ENCODE measurements around the gene RPL18A.

The RPL18A gene

DNA sequence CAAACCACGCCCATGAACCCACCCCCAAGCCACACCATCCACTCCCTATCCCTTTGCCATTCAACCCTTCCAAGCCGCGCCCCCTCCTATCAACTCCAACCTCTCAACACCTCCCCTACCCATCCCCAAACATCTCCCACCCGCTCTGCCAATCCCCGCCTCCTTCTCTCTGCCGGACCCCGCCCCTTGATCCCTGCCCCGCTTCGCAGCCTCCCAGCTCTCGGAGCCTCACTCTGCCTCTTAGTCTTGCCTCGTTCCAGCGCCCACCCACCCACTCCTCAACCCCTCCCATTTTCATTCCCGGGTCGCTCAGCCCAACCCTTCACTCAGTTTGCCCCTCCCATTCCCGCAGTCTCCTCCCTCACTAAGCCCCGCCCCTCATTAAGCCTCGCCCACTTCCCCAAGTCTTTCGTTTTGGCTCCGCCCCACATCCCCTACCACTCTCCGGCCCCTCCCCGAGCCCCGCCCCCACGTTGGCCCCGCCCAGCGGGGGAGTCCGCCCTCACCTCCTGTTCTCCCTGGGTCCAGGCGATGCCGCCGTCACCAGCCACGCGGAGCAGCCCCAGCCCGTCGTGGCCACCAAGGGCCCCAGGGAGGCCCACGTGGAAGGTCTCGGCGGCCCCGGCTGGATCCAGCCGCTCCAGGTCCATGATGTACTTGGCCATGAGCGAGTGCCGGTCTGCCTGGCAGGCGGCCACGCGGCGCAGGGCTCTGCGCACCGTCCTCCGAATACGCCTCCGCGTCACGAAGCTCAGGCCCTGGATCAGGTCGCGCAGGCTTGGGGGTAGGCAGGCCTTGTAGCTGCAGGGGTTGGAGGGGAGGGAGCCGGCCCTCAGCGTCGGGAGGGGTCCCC is 17.7 kb upstream of the RPL18A start:
- no peak for DNase-seq (ENCODE audit: low read depth)

DNA sequence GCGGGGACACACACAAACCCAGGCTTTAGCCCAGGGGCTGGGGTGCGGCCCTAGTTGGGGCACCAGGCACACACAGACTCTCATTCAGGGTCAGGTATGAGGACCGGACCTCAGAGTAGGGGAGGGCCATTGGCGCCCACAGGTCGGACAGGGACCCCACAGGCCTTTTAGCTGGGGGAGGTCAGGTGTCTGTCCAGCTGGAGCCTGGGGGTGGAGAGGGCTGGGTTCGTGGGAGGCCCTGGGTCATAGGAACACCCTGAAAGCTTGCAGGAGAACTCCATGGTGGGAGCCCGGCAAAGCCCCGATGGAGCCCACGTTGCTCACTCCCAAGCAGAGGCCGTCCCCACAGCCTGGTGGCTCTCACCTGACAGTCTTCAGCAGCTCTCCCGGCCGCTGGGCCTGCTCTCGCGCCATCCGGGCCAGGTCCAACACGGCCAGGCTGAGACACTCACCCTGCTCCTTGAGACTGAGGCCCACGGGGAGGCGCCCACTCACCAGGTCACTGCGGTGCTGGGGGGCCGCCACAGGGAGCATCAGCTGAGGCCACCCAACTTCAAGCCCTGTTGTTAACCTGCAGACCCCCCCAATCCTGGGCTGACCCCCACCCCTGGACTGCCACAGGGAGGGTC is 16.9 kb upstream of the RPL18A start:
- no peak for DNase-seq (ENCODE audit: low read depth)

DNA sequence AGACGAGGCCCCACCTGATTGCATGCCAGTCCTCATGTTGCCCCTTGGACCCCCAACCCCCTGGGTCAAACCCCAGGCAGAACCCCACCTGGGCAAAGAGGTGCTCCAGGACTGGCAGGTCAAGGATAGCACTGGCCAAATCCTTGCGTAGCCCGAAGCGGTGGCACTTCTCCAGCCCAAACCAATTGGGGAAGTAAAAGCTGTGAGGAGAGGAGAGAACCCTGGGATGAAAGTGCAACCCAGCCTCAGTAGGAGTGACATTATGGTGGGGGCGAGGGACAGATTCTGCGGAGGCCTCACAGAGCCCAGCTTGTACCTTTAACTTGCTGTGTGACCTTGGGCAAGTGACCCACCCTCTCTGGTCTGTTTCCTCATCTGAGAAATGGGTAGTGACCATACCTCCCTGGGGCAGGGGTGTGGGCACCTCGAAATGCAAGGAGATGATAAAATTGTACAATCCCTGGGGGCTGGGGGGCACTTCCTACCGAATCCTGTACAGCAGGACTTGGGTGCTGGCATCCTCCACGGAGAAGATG is 16.4 kb upstream of the RPL18A start:
- no peak for DNase-seq (ENCODE audit: low read depth)

DNA sequence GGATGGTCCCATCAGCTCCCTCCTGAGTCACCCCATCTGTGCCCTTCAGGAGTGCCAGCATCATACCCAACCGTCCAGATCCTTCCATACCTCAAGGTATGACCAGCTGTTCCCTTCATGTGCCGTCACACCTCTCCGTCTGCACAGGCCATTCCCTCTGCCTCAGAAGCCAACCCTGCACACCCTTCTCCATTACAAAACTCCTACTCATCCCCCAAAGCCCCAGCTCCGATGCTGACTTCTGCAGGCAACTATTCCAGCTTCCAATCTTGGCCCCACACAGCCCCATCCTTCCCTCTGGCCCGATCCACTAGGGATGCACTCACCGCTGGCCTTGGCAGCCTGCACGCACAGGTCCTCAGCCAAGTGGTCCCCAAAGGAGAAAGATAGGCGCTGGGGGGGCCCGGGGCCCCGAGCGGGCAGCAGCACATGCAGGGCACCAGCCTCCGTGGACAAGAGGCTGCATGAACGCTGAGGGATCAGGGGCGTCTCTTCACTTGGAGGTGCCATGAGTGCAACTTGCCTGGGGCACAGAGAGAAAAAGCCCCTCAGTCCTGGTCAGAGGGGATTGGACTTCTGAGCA is 15.7 kb upstream of the RPL18A start:
- no peak for DNase-seq (ENCODE audit: low read depth)

DNA sequence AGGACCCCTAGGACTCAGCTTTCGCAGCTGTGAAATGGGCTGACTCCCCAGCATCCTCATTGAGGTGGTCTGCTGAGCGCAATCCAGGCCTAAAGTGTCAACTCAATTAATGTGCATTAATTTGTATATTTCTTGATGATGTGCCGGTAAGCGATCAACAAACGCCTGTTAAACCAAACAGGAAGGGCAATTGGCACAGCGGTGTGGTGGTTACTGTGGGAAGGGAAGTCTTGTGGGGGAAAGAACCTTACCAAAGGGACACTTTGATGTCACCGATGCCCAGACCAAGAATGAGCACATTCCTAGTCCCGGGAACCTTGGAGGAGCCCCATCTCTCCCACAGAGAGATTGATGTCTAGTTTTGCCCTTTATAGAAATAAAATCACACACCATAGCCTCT is 13.6 kb upstream of the RPL18A start:
- DNase-seq (ENCODE audit: low read depth), result no peak

DNA sequence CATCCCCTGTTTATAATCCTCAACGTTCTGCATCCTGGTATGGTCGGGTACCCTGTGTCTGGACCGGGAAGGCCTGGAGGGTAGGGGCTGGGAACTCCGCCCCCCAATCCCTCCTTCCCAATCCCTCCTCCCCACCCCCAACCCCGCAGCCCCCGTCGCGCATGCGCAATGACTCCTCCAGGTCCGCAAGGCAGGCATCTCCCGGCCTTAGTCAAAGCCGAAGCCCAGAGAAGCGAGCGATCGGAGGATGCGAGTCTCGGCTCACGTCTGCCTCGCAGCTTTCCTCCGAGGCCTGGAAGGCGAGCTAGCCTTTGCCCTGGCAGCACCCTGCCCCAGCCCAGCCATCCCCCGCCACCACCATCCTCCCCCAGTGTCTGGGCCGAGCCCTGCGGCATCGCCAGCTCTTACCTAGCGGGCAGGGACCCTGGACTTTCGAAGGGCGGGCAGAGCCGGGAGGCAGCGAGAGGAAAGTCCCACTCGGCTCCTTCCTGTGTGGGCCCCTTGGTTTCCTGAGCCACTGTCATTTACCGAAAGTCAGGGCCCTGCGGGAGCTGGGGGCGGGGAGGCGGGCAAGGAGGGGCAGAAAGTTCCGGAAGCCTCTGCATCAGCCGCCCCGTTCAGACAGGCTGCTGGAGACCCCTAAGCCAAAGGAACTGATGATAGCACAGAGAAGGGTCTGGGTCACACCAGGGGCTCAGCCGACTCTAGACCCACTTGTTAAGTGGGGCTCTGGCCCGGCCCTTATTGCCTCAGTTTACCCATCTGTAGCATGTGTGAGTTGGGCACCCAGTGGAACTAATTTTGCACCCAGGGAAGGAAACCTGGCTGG is 12.0 kb upstream of the RPL18A start, which contains the start of gene JAK3:
Gene JAK3 (minus strand): TSS at position 445 of the 829 bp plus-strand sequence. CDS start 3,565 bp downstream, outside the sequence.
- no peak for DNase-seq (ENCODE audit: low read depth)

DNA sequence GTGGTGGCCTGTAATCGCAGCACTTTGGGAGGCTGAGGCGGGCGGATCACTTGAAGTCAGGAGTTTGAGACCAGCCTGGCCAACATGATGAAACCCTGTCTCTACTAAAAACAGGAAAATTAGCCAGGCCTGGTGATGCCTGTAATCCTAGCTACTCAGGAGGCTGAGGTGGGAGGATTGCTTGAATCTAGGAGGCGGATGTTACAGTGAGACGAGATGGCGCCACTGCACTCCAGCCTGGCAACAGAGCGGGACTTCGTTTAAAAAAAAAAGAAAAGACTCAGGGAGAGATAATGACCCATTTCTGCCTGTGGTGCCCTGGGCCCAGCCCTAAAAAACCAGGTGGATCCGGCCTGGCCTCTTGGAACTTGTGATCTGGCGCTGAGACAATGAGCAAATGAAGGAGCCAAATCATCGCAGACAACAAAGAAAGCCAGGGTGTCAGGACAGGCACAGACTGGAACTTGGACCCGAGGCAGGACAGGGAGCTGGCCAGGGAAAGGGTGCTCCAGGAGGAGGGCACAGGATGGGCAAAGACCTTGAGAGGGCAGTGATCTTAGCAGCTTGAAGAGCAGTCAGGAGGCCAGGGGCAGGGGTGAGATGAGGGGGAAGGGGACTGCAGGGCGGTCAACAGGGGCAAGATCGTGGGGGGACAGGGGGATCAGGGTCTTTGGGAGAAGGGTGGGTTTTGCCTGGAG is 11.0 kb upstream of the RPL18A start:
- no peak for DNase-seq (ENCODE audit: low read depth)

DNA sequence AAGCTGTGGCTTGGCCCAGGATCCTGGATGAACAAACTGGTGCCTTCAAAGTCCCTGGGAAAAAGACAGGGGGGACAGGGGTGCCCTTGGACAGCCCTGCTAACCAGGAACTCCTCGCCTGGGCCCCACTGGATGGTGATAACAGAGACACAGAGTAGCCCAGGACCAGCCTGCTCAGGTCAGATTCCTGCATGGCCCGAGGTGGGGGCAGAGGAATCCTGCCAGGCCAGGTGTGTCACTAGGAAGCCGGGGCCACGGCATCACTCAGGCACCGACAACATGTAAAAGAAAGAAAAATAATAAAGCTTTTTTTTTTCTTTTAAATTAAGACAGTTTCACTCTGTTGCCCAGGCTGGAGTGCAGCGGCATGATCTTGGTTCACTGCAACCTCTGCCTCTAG is 5.6 kb upstream of the RPL18A start:
- DNase-seq (ENCODE audit: low read depth), result no peak

DNA sequence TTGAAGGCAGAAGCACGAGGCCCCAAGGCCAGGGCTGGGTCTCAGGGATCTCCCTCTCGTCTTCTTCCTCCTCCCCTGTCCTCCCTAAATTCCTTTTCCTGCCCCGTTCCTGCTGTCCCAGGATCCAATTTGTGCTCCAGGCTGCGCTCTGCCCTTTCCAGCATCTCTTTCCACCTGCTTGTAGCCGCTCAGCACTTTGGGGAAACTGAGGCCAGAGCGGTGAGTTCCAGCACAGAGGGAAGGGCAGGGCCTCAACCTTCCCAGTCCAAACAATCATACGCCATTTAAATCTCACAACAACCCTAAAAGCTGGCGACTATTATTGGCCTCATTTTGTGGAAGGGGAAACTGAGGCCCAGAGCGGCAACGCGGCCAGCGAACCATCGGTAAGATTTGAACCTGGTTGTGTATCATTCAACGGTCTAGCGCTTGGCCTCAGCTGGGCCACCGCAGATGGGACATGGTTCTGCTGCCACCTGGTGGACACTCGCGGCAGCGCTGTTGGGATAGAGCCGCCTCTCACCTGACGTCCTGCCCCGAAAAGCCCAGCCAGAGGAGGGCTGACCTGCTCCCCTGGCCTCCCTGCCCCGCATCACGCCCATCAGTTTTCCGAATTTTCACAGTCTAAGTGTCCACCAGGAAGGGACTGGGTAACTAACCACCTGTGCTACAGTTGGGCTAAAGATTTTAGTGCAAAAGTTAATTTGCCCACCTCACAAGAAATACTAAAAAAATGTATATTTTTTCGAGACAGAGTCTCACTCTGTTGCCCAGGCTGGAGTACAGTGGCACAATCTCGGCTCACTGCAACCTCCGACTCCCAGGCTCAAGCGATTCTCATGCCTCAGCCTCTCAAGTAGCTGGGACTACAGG is 4.2 kb upstream of the RPL18A start:
- no peak for DNase-seq (ENCODE audit: low read depth)

DNA sequence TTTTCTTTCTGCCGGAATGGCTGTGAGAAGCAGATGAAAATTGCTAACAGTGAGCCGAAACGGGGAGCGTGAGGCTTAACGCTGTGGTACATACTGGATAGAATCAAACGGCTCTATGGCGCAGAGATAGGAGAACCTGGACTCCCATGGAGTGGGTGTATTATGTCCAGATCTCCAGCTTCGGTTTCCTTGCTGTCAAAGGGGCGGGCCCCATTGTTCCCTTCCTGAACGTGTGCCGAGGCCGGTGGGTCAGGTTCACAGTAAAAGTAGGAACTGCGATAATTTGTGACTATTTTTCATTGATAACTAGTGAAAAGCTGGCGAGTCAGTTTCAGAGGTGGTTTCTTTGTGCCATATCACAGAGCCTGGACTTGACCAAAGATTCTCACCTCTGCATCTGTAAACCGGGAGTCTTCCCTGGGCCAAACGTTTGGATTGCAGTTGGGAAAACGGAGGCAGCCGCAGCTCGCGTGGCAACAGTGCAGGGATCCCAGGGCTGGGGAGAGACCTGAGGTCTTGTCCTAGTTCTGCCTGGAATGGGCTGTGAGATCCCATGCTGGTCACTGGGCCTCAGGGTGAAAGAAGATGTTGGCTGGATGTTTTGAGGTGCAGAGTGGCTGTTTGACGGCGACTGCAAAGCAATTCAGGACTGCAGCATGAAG is 752 bp downstream of the RPL18A start:
- DNase-seq (ENCODE audit: low read depth), result no peak

DNA sequence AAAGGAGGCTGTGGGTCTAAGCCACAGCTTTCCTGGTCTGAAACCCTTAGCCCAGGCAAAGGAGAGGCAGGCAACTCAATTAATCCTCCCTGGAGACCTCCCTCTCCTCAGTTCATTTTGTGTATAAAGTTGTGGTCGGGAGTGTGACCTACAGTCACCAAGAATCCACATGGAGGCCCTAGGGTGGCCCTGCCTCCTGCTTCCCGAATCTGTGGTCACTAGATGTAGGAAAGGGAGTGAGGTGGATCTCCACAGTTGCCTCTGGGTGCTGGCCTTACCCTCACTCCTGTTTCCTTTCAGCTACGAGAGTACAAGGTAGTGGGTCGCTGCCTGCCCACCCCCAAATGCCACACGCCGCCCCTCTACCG is 1.3 kb downstream of the RPL18A start:
- DNase-seq (ENCODE audit: low read depth), result no peak

DNA sequence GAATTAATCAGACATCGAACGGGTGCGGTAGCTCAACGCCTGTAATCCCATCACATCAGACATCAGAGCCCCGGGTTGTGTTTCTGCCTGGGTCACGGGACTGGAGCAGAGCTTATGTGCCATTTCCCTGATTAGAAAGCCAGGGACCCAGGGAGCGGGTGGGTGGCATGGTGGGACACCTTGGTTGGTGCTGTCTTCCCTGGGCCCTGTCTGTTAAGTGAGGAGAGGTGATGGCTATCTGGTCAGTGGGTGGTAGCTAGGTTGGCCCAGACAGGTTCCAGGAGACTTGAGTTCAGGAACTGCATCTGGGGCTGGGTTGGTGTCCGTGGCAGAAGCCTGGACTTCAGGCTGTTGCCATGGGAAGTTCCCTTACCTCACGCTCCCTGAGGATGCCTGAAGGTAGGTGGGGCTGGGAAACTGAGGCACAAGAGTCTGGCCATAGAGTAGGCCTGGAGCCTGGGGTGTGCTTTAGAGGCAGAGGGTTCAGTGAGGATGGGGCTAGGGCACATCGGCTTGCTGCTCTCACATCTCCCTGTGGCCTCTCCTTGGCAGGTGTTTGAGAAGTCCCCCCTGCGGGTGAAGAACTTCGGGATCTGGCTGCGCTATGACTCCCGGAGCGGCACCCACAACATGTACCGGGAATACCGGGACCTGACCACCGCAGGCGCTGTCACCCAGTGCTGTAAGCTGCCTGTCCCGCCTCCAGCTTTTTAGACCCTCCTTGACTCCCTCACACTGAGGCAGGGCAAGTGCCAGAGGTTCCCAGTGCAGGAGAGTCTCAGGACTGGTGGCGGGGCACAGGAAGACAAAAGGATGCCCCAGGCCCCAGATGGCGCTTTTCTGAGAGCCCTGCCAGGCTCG is 2.1 kb downstream of the RPL18A start:
- no peak for DNase-seq (ENCODE audit: low read depth)

DNA sequence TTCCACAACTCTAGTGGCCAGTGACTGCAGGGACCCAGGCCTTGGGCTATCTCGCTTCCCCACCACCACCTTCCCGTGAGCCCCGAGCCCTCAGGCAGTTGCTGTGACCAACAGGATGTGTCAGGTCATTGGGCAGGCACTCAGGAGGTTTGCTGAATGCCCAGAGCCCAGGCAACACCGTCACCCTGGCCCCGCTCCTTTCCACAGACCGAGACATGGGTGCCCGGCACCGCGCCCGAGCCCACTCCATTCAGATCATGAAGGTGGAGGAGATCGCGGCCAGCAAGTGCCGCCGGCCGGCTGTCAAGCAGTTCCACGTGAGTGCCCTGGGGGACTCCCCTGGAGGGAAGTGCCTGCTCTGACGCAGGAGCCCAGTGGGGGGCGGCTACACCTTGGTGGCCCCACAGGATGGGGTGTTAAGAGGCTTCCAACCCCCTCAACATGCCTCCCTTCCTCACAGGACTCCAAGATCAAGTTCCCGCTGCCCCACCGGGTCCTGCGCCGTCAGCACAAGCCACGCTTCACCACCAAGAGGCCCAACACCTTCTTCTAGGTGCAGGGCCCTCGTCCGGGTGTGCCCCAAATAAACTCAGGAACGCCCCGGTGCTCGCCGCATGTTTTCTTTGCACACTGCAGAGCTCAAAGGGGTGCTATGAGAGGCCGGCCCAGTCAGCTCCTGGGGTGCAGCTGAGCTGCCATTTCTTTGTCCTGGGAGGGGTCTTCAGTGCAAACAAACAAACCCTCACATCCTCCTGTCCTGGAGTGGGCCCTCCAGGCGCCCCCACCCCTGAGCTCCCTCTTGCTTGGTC is 3.2 kb downstream of the RPL18A start:
- DNase-seq (ENCODE audit: low read depth), result no peak

DNA sequence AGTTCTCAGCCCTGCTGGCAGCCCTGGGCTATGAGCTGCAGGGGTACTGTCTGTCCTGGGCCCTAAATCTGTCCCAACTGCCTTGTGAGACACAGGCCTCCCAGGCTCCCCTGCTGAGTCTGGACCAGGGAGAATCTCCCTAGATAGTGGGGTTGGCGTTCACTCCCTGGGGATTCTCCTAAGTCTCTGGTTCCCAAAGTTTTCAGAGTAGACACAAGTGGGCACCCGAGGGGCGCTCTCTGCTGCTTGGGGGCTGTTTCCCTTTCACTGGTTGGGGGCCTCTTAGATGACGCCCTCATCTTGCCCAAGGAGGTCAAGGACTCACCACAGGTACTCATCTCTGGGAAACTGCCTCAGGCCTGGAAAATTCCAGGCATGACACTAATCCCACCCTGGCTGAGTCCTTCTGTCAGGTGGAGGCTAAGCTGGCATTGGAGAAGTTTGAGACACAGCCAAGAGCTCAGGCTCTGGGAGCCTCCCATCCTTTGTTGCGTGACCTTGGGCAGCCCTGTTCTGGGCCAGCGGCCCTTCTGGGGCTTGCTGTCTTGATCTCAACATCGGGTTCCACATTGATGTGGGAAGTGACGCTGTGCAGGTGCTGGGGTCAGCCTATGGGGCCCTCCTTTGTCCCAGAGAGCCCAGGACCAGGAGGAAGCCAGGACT is 3.9 kb downstream of the RPL18A start:
- no peak for DNase-seq (ENCODE audit: low read depth)

DNA sequence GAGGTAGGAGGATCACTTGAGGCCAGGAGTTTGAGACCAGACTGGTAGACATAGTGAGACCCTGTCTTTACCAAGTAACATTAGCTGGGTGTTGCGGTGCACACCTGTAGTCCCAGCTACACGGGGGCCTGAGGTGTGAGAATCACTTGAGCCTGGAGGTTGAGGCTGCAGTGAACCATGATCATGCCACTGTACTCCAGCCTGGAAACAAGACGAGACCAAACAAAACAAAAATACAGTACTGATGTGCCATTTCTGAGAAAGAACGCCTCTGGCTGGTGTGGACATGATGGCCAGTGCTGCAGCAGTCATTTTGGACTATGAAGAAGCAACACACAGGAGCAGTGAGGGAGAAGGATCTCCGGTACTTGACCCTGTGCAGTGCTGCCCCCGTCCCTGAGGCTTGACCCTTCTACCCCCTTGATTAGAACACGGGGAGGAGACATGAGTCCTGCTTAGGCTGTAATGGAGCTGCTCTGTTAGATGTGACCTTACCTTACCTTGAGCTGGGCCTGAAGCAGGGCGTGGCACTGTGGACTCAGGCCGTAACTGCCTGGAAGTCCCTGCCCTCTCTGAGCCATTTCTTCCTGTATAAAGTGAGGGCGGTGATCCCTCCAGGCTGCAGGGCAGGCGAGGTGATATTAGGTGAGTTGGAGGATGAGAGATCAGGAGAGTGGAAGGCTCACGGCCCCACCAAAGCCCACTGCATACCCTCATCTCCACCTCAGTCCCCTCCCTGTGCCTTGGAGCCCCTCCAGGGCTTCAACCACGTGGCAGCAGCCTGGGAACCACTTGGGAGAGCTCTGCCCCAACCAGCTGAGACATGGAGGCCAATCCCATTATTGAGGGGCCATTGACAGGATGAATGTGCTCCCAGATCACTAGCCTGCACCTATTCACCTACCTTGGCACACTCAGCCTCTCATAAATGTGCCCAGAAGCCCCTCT is 5.9 kb downstream of the RPL18A start:
- no peak for DNase-seq (ENCODE audit: low read depth)

DNA sequence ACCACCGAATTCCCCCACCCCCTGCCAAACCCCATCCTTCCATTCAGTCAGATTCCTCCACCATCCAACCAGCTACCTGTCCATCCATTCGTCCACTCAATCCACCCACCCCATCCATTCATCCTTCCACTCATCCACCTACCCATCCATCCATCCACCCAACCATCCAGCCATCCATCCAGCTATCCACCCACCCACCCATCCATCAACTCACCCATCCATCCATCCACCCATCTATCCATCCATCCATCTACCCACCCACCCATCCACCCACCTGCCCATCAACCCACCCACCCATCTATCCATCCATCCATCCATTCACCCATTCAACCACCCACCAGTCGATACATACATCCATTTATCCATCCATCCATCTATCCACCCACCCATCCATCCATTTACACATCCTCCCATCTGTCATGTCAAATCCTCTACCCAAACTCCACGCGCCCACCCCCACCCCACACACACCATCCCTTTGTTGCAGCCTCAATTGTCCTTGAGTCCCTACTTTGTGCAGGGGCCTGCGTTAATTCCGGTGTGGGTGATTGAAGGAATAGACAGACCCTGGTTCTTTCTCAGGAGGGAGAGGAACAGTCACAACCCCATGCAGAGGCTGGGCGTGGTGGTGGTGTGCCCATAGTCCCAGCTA is 6.7 kb downstream of the RPL18A start:
- no peak for DNase-seq (ENCODE audit: low read depth)

Measured in HS-27A (cell line).